ENCODE results near the gene PTPRH. TPM values are rescaled to one million over a fixed set of nuclear protein-coding genes. Genes with fewer than 3 reads are reported as not detected.

PTPRH gene
- total and polyA plus RNA-seq, 8 donors = 5.1 to 15.3 (median 8.1) TPM

- ATAC-seq (no peak), FAIRE-seq (no peak), DNase-seq (no peak)
- WGBS, 2 donors = 86 to 88% methylated on average over 21 of the region's 21 CpGs
- Histone ChIP-seq H3K4me1 (peaks cover 0 to 23% (median 8%) of the 10 kb centered on the region in 3 donors), H3K27me3 (no peaks in the 10 kb centered on the region), H3K36me3 (no peaks in the 10 kb centered on the region), H3K4me3 (no peak overlapping the region), H3K9me3 (no peaks in the 10 kb centered on the region), H3K27ac (no peak overlapping the region)
- intact Hi-C loops (cut with DNase I) = no loop called here
- no peak for TF ChIP-seq CTCF (IDR thresholded peaks at IDR 0.05)
Observed at GRCh38 chr19:55252760-55253663, 43.7 kb upstream of the PTPRH start.

DNA sequence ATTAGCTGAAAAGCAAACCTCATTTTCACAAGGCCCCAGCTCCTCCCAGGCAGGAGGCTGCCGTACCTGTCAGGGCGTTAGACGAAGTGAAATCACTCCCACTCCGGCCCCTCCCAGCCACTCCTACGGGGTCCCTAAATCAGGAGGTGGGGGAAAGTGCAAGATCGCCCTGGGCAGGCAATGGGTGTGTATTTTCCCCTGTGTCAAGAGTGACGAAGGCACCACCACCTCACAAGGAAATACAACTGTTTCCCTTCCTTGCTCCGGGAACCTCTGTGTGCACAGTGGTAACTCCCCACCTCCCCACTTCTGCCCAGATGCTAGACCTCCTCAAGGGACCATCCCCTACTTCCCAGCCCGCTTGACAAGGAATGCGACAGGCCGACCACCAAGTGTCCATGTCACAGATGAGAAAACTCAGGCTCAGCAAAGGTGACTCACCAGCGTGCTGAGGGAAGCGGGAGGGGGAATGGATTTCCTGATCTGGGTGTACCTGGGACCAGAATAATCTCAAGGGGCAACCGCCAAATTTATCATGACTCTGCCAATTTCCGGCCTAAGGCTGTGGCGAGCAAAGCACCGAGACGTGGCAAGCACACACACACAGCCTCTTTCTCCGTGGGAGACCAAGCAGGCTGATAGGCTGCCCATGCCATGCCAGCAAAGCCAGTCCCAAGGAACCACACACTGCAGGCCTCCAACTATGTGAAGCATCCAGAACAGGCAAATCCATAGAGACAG is 42.2 kb upstream of the PTPRH start:
- peaks cover 0 to 17% (median 1%) of the 10 kb centered on the region in 3 donors for H3K4me1 ChIP-seq

DNA sequence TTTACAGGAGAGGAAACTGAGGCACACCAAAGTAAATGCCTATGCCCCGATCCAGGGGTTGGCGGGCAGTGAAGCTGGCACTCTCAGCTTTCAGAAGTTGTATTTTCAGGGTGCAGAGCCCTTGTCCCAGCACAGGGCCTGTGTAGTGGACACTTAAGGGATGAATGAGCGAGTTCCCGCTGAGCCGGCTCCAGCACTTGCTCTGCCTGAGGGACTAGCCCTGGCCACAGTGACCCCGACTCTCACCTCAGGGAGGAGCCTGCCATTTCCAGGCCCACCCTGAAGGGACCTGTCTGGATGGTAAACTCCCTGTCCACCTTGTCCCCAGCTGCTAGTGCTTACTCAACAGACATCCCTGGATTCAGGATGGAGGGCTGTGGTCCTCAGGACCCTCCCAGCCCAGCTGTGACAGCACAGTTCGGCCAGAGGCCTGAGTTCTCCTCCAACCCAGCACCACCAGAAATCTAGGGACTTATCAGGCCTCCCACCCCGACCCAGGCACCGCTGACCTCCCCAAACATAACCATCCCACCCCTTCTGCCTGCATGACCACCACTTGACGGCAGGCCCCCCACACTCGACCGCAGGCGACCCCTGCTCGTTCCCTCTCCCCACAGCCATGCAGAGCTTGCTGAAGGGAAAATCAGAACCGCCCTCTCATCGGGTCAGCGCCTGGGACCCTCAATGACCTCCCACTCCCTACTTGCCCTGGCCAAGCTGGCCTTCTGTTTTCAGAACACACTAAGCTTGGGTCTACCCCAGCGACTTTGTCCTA is 41.1 kb upstream of the PTPRH start:
- no peak for FAIRE-seq
- Histone ChIP-seq H3K4me1 (peaks cover 0 to 6% (median 0%) of the 10 kb centered on the region in 3 donors), H3K4me3 (no peak overlapping the region), H3K27me3 (no peaks in the 10 kb centered on the region), H3K36me3 (peaks cover 0 to 6% (median 0%) of the 10 kb centered on the region in 3 donors), H3K27ac (no peak overlapping the region), H3K9me3 (no peaks in the 10 kb centered on the region)
- TF ChIP-seq CTCF (IDR thresholded peaks at IDR 0.05) = no peak
- 89 to 91% methylated on average over 18 of the region's 18 CpGs for WGBS, 2 donors
- DNase-seq = no peak
- intact Hi-C loops (cut with DNase I) = no loop called here
- ATAC-seq = no peak

More for the DNA sequence above, 42.2 kb upstream of the PTPRH start:
- WGBS, 2 donors = 74 to 81% methylated on average over 19 of the region's 19 CpGs
- FAIRE-seq (no peak), DNase-seq (no peak), ATAC-seq (peak in 2 of 4 donors; percentile 4 to 19)
- no peak for TF ChIP-seq CTCF (IDR thresholded peaks at IDR 0.05)
- no peaks in the 10 kb centered on the region for H3K9me3 ChIP-seq
- no peak overlapping the region for H3K27ac ChIP-seq
- H3K27me3 ChIP-seq = no peaks in the 10 kb centered on the region
- no peaks in the 10 kb centered on the region for H3K36me3 ChIP-seq
- H3K4me3 ChIP-seq = no peak overlapping the region
- intact Hi-C loops (cut with DNase I) = no loop called here

DNA sequence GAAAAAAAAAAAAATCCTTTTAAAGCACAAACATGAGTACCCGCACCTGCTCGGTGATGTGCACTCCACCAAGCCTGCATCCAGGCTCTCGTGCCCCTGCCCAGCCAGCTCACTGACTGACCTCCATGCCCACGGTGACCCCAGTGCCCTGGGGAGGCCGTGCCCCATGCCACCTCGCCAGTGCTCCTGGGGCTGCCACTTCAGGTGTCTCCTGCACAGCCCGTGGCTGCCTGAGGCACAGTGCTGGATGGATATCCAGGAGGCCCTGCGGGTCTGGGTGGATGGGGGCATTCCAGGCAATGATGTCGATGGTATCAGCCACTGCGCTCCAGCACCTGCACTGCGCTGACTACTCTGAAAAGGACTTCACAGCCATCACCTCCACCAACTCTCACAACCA is 40.5 kb upstream of the PTPRH start:
- Histone ChIP-seq H3K36me3 (peaks cover 0 to 12% (median under 1%) of the 10 kb centered on the region in 3 donors), H3K4me3 (no peak overlapping the region), H3K27ac (no peak overlapping the region), H3K27me3 (no peaks in the 10 kb centered on the region), H3K4me1 (peaks cover 0 to 5% (median 0%) of the 10 kb centered on the region in 3 donors), H3K9me3 (no peaks in the 10 kb centered on the region)
- DNase-seq (no peak), ATAC-seq (no peak), FAIRE-seq (no peak)
- intact Hi-C loops (cut with DNase I) = no loop called here
- TF ChIP-seq CTCF (IDR thresholded peaks at IDR 0.05) = no peak
- WGBS, 2 donors = 92 to 93% methylated on average over 11 of the region's 11 CpGs

Measured in pancreas (tissue), 10 donors.